Left lung (tissue), 10 donors: Measurements from ENCODE around the gene LSM10. TPM values are rescaled to one million over a fixed set of nuclear protein-coding genes. Genes with fewer than 3 reads are reported as not detected.
A peak's percentile ranks its signal among the peaks of the same experiment; 100 is the strongest.

Experiments used
- ATAC-seq: fragments of 200-7000 bp; cut with Tn5 transposase; one replicate; pipeline ENCODE4 v1.9.1; 2020; ENCODE audit warnings: moderate library complexity
- DNase-seq, 4 donors: peaks; one replicate each; pipeline ENCODE4 v3.0.0-alpha.2; 2013 to 2020
- H3K27ac ChIP-seq, 2 donors: fragments of 200-600 bp; sonication (generic) in 1 of 2; one replicate each; pipeline versions ENCODE4 v1.5.0 to v1.8.0; 2020 to 2021
- H3K27me3 ChIP-seq, 2 donors: fragments of 200-600 bp; sonication (generic) in 1 of 2; one replicate each; pipeline versions ENCODE4 v1.5.0 to v1.8.0; 2020 to 2021
- H3K36me3 ChIP-seq, 2 donors: fragments of 200-600 bp; sonication (generic) in 1 of 2; one replicate each; pipeline versions ENCODE4 v1.5.0 to v1.8.0; 2020 to 2021
- H3K4me1 ChIP-seq, 2 donors: fragments of 200-600 bp; one replicate each; pipeline ENCODE4 v1.8.0; 2021
- H3K4me3 ChIP-seq, 2 donors: fragments of 200-600 bp; sonication (generic) in 1 of 2; one replicate each; pipeline versions ENCODE4 v1.5.0 to v1.8.0; 2020 to 2021; ENCODE audit warnings: mild to moderate bottlenecking in 1 of 2
- H3K9me3 ChIP-seq, 2 donors: fragments of 200-600 bp; sonication (generic) in 1 of 2; one replicate each; pipeline versions ENCODE4 v1.5.0 to v1.8.0; 2020 to 2021
- intact Hi-C, 2 donors: fragments of 100-400 bp; cut with DNase I; formaldehyde crosslinking; loops; one replicate each; pipeline versions ENCODE4 v1.11.2 to v1.14.2; 2022
- polyA plus RNA-seq, 6 donors: library from polyadenylated mRNA; unstranded; fragments of 120-200 nt; gene quantifications; one replicate each; pipeline ENCODE4 v1.2.1, GENCODE V29; 2013; ENCODE audit not compliant: insufficient read length in 6 of 6
- total RNA-seq, 2 donors: library from RNA; stranded (reverse); fragmentation: NEBNext Ultra II Directional; extraction: Animal tissue kit (Norgen Biotek cat#: 25700); gene quantifications; one replicate each; pipeline ENCODE4 v1.2.1, GENCODE V29; 2021
- TF ChIP-seq, protein P1 (sequence below), 2 donors: fragments of 200-600 bp; sonication (generic) in 1 of 2; IDR thresholded peaks; one replicate each; pipeline versions ENCODE4 v1.5.0 to v1.8.0; 2021; ENCODE audit warnings: antibody characterized with exemption in 2 of 2
- donor health status: DM: no; HTN: yes; CAD: no.
- donor health status: DM: no; HTN: no; CAD: no.

LSM10 gene
- total and polyA plus RNA-seq, 8 donors, result 13.5 to 41.4 (median 18.4) TPM

DNA sequence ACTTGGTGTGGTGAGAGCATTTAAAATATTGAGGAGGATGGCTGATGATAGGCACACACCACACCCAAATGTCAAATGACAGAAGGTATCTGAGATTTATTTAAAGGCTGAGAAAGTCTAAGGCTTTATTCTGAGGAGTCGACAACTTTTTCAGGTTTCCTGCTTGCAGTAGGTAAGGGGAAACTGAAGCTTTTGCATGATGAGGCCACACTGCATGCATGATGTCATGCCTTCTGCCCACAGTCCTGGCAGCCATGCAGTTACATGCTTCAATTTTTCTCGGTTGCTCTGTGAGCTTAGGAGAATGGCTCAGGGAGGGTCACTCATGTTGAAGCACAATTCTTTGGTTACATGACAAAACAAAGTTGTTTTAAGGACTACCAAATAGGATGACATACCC, 45.6 kb upstream of the LSM10 start:
- Histone ChIP-seq H3K4me3 (no peak overlapping the region), H3K36me3 (no peaks in the 10 kb centered on the region), H3K4me1 (peaks cover 3 to 13% of the 10 kb centered on the region in 2 donors), H3K27ac (no peak overlapping the region), H3K9me3 (no peaks in the 10 kb centered on the region), H3K27me3 (no peaks in the 10 kb centered on the region)
- TF ChIP-seq, protein P1, sequence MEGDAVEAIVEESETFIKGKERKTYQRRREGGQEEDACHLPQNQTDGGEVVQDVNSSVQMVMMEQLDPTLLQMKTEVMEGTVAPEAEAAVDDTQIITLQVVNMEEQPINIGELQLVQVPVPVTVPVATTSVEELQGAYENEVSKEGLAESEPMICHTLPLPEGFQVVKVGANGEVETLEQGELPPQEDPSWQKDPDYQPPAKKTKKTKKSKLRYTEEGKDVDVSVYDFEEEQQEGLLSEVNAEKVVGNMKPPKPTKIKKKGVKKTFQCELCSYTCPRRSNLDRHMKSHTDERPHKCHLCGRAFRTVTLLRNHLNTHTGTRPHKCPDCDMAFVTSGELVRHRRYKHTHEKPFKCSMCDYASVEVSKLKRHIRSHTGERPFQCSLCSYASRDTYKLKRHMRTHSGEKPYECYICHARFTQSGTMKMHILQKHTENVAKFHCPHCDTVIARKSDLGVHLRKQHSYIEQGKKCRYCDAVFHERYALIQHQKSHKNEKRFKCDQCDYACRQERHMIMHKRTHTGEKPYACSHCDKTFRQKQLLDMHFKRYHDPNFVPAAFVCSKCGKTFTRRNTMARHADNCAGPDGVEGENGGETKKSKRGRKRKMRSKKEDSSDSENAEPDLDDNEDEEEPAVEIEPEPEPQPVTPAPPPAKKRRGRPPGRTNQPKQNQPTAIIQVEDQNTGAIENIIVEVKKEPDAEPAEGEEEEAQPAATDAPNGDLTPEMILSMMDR (IDR thresholded peaks at IDR 0.05), result no peak
- ATAC-seq, result no peak
- intact Hi-C loops, result no loop called here
- no peak for DNase-seq

DNA sequence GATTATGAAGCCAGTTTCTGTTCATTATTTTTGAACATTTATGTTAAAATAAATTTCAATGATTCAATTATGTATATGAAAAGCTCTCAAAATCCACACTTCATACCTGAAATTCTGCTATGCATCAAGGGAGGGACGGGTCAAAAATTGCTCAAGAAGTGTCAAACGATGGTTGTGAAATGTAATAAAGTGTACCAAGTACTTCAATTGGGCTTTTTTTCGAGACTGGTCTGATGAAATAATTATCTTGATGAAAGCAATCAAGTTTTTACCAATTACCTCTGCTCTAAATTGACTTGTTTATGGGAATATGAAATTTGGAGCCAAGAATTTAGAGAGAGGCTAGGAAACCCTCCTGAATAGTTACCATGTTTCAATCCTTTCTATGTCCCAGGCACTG, 44.6 kb upstream of the LSM10 start:
- Histone ChIP-seq H3K27me3 (no peaks in the 10 kb centered on the region), H3K27ac (no peak overlapping the region), H3K4me3 (no peak overlapping the region), H3K4me1 (peaks cover 3 to 10% of the 10 kb centered on the region in 2 donors), H3K36me3 (no peaks in the 10 kb centered on the region), H3K9me3 (no peaks in the 10 kb centered on the region)
- TF ChIP-seq, protein P1 (IDR thresholded peaks at IDR 0.05), result no peak
- ATAC-seq (no peak), DNase-seq (no peak)
- intact Hi-C loops, result no loop called here

DNA sequence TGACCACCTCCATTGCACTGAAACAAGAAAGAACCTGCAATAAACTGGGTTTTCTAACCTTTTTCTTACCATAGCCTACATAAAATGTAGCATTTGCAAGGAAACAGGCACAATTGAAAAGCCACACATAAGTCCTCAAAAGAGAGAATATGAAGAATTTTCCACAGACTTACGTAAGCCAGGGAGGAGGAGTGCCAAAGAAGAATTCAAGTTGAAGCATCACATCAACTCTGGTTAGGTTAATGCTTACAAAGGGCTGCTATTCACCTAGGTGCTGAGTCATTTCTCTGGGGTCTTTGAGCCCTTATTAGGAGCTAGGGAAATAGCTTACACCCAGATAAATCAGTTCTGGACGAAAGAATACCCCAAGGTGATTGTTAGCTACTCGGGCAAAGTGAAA, 42.9 kb upstream of the LSM10 start:
- ATAC-seq, result peak; percentile 15
- peaks cover 0 to 3% of the 10 kb centered on the region in 2 donors for H3K4me1 ChIP-seq
- TF ChIP-seq, protein P1 (IDR thresholded peaks at IDR 0.05), result no peak
- intact Hi-C loops, result no loop called here
- no peaks in the 10 kb centered on the region for H3K9me3 ChIP-seq
- DNase-seq, result no peak
- peak overlapping the region in 1 of 2 donors; percentile 19 for H3K27ac ChIP-seq
- H3K36me3 ChIP-seq, result no peaks in the 10 kb centered on the region
- H3K27me3 ChIP-seq, result no peaks in the 10 kb centered on the region
- H3K4me3 ChIP-seq, result no peak overlapping the region

DNA sequence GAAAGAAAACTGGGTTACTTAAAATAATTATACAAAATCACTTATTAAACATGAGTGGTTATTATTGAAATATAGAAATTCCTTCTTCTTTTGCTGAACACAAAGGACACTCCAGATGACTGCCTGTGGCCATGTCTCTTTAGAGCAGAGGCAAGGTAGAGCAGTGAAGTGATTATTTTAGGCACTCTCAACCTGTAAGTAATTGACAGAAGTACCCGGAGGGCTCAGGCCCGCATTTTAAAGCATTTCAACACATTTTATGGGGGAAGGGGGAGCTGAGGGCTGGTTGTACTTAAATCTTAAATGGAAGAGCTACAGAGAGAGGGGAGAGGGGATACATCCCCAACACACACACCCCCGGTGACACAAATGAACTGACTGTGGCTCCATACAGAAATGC, 42.3 kb upstream of the LSM10 start:
- TF ChIP-seq, protein P1 (IDR thresholded peaks at IDR 0.05), result no peak
- H3K4me1 ChIP-seq, result peaks cover 0 to 3% of the 10 kb centered on the region in 2 donors
- H3K27me3 ChIP-seq, result no peaks in the 10 kb centered on the region
- DNase-seq, result no peak
- no peak overlapping the region for H3K4me3 ChIP-seq
- H3K36me3 ChIP-seq, result no peaks in the 10 kb centered on the region
- H3K27ac ChIP-seq, result peak overlapping the region in 1 of 2 donors; percentile 19
- ATAC-seq, result peak; percentile 74
- intact Hi-C loops, result no loop called here
- no peaks in the 10 kb centered on the region for H3K9me3 ChIP-seq

DNA sequence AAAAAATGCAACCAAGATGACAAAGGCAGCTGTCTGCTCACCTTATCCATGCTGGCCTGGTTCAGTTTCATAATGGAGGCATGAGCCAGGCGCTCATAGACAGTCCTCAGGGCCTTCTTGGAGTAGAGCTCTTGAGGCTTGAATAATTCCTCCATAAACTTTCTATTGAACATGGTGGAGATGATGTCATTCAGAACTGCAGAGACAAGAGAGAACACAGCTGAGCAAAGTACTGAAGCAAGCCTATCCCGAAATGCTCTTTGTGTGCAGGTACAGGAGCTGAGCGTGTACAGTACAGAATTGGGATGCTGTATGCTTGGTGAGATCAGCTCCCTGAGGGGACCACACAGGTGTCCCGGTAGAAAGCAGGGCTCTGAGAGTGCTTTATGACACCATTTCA, 41.0 kb upstream of the LSM10 start:
- H3K27me3 ChIP-seq, result no peaks in the 10 kb centered on the region
- TF ChIP-seq, protein P1 (IDR thresholded peaks at IDR 0.05), result no peak

More for the DNA sequence above, 41.0 kb upstream of the LSM10 start:
- H3K9me3 ChIP-seq, result no peaks in the 10 kb centered on the region
- peaks cover under 1 to 3% of the 10 kb centered on the region in 2 donors for H3K4me1 ChIP-seq
- ATAC-seq (no peak), DNase-seq (no peak)
- H3K27ac ChIP-seq, result no peak overlapping the region
- intact Hi-C loops, result no loop called here
- H3K36me3 ChIP-seq, result no peaks in the 10 kb centered on the region
- H3K4me3 ChIP-seq, result no peak overlapping the region
